IMR-90 (cell line): ENCODE data around the gene ARMC3. TPM values are rescaled to one million over a fixed set of nuclear protein-coding genes. Genes with fewer than 3 reads are reported as not detected.

Experiments
- ATAC-seq: fragments of 200-7000 bp; cut with Tn5 transposase; 2 replicates; pipeline ENCODE4 v1.9.1; 2020; ENCODE audit warnings: low read depth, mild to moderate bottlenecking, moderate library complexity
- BruUV-seq: library from RNA; stranded (reverse); fragments of 400-500 nt; replicated peaks from 2 replicates; lab custom pipeline; 2021; lab: Mats Ljungman, UMichigan
- CTCF ChIA-PET: fragments of 300-600 bp; formaldehyde crosslinking; extraction: SDS; loops from one replicate; lab custom pipeline; 2021; ENCODE audit warnings: antibody characterized with exemption; lab: Yijun Ruan, JAX
- POLR2A ChIA-PET: fragments of 300-600 bp; sonication (Branson Sonifier 250); formaldehyde crosslinking; loops from one replicate; lab custom pipeline; 2022; ENCODE audit warnings: antibody characterized with exemption; ENCODE audit not compliant: unreplicated experiment; lab: Charles Lee
- DNase-seq: peaks from one replicate; pipeline ENCODE4 v3.0.0; 2013
- H2AFZ ChIP-seq: replicated peaks from 2 replicates; pipeline ENCODE3; 2013; ENCODE audit warnings: low read length, mild to moderate bottlenecking; ENCODE audit not compliant: poor library complexity
- H2AK5ac ChIP-seq: 2 replicates; pipeline ENCODE4 v1.6.1; 2013; ENCODE audit warnings: low read depth, low read length, inconsistent platforms
- H2AK9ac ChIP-seq: replicated peaks from 2 replicates; pipeline ENCODE3; 2013; ENCODE audit warnings: mild to moderate bottlenecking, low read depth, low read length, moderate library complexity; ENCODE audit not compliant: poor library complexity
- H2BK120ac ChIP-seq: 2 replicates; pipeline ENCODE4 v1.6.1; 2013; ENCODE audit warnings: low read depth, low read length, inconsistent platforms
- H2BK15ac ChIP-seq: 3 replicates; pipeline ENCODE4 v1.6.1; 2013; ENCODE audit warnings: low read depth, low read length, inconsistent platforms
- H2BK20ac ChIP-seq: 2 replicates; pipeline ENCODE4 v1.6.1; 2013; ENCODE audit warnings: low read depth, mild to moderate bottlenecking, inconsistent platforms, low read length, moderate library complexity
- H2BK5ac ChIP-seq: 2 replicates; pipeline ENCODE4 v1.6.1; 2013; ENCODE audit warnings: mild to moderate bottlenecking, low read depth, low read length, inconsistent platforms; ENCODE audit not compliant: poor library complexity, severe bottlenecking
- H3K14ac ChIP-seq: replicated peaks from 2 replicates; pipeline ENCODE4 v1.6.1; 2013; ENCODE audit warnings: low read depth, low read length, inconsistent platforms
- H3K18ac ChIP-seq: 2 replicates; pipeline ENCODE4 v1.6.1; 2013; ENCODE audit warnings: low read depth, low read length, control low read depth
- H3K23ac ChIP-seq: 2 replicates; pipeline ENCODE4 v1.6.1; 2013; ENCODE audit warnings: low read depth, low read length, inconsistent platforms
- H3K27ac ChIP-seq: 2 replicates; pipeline ENCODE4 v1.5.1; 2013; ENCODE audit warnings: mild to moderate bottlenecking, control low read depth, low read length; ENCODE audit not compliant: insufficient read depth
- H3K27me3 ChIP-seq: 2 replicates; pipeline ENCODE4 v1.6.1; 2013; ENCODE audit warnings: low read length; ENCODE audit not compliant: control insufficient read depth, insufficient read depth
- H3K36me3 ChIP-seq: 2 replicates; pipeline ENCODE4 v1.6.1; 2013; ENCODE audit warnings: low read length, mixed read lengths; ENCODE audit not compliant: control insufficient read depth, insufficient read depth
- H3K4ac ChIP-seq: 2 replicates; pipeline ENCODE4 v1.6.1; 2013; ENCODE audit warnings: low read depth, low read length, inconsistent platforms
- H3K4me1 ChIP-seq: 2 replicates; pipeline ENCODE4 v1.6.1; 2013; ENCODE audit warnings: low read length, mixed read lengths; ENCODE audit not compliant: control insufficient read depth, insufficient read depth
- H3K4me2 ChIP-seq: 2 replicates; pipeline ENCODE4 v1.6.1; 2013; ENCODE audit warnings: low read depth, mild to moderate bottlenecking, control low read depth, low read length, moderate library complexity
- H3K4me3 ChIP-seq: 2 replicates; pipeline ENCODE4 v1.5.1; 2013; ENCODE audit warnings: low read depth, mild to moderate bottlenecking, control low read depth, low read length, moderate library complexity; ENCODE audit not compliant: insufficient read depth
- H3K56ac ChIP-seq: 2 replicates; pipeline ENCODE4 v1.6.1; 2013; ENCODE audit warnings: low read length, inconsistent platforms; ENCODE audit not compliant: insufficient read depth; ENCODE audit errors: extremely low read depth
- H3K79me1 ChIP-seq, 2 experiments: 2 replicates each; pipeline ENCODE4 v1.6.1; 2013; ENCODE audit warnings: low read length in 2 of 2, inconsistent platforms in 1 of 2, low read depth in 1 of 2
- H3K9ac ChIP-seq: 2 replicates; pipeline ENCODE4 v1.6.1; 2013; ENCODE audit warnings: low read depth, low read length, control low read depth
- H3K9me1 ChIP-seq: 2 replicates; pipeline ENCODE4 v1.6.1; 2013; ENCODE audit warnings: low read length, inconsistent platforms; ENCODE audit not compliant: insufficient read depth
- H3K9me3 ChIP-seq: 2 replicates; pipeline ENCODE4 v1.6.1; 2013; ENCODE audit warnings: low read length; ENCODE audit not compliant: control insufficient read depth, insufficient read depth
- H4K20me1 ChIP-seq: 2 replicates; pipeline ENCODE4 v1.6.1; 2013; ENCODE audit warnings: low read length, inconsistent platforms; ENCODE audit not compliant: insufficient read depth
- H4K5ac ChIP-seq: 2 replicates; pipeline ENCODE4 v1.6.1; 2013; ENCODE audit warnings: mild to moderate bottlenecking, low read depth, low read length, control low read depth
- H4K8ac ChIP-seq, 2 experiments: 2 replicates each; pipeline ENCODE4 v1.6.1; 2013; ENCODE audit warnings: low read depth in 2 of 2, low read length in 2 of 2, control low read depth in 1 of 2, inconsistent platforms in 1 of 2
- H4K91ac ChIP-seq: 2 replicates; pipeline ENCODE4 v1.6.1; 2013; ENCODE audit warnings: low read depth, low read length, inconsistent platforms; ENCODE audit not compliant: insufficient read depth
- BHLHE40 ChIP-seq: fragments of 150-350 bp; IDR thresholded peaks from 2 replicates; pipeline ENCODE4 v1.6.1; 2016; ENCODE audit warnings: mild to moderate bottlenecking, low read depth, low read length
- CHD1 ChIP-seq: IDR thresholded peaks from 2 replicates; pipeline ENCODE4 v1.6.1; 2012; ENCODE audit warnings: low read depth, low read length, improper control_type of control experiment
- CTCF ChIP-seq: conservative IDR thresholded peaks from 2 replicates; pipeline ENCODE4 v1.5.1; 2012; ENCODE audit warnings: mild to moderate bottlenecking, low read depth, low read length, improper control_type of control experiment
- FOS ChIP-seq: fragments of 150-350 bp; IDR thresholded peaks from 2 replicates; pipeline ENCODE4 v1.6.1; 2016; ENCODE audit warnings: low read depth, low read length
- MAFK ChIP-seq: IDR thresholded peaks from 2 replicates; pipeline ENCODE4 v1.6.1; 2012; ENCODE audit warnings: low read depth, low read length, improper control_type of control experiment
- MAZ ChIP-seq: IDR thresholded peaks from 2 replicates; pipeline ENCODE4 v1.6.1; 2012; ENCODE audit warnings: low read depth, mild to moderate bottlenecking, low read length, improper control_type of control experiment, moderate library complexity, borderline replicate concordance
- MXI1 ChIP-seq: IDR thresholded peaks from 2 replicates; pipeline ENCODE4 v1.6.1; 2012; ENCODE audit warnings: low read depth, mild to moderate bottlenecking, low read length, moderate library complexity, borderline replicate concordance
- RAD21 ChIP-seq: IDR thresholded peaks from 2 replicates; pipeline ENCODE4 v1.6.1; 2012; ENCODE audit warnings: low read length, improper control_type of control experiment
- RCOR1 ChIP-seq: IDR thresholded peaks from 2 replicates; pipeline ENCODE4 v1.6.1; 2012; ENCODE audit warnings: mild to moderate bottlenecking, low read length, improper control_type of control experiment; ENCODE audit not compliant: insufficient replicate concordance
- RFX5 ChIP-seq: IDR thresholded peaks from 2 replicates; pipeline ENCODE4 v1.8.0; 2012; ENCODE audit warnings: low read depth, mild to moderate bottlenecking, low read length, moderate library complexity
- SMC3 ChIP-seq: fragments of 150-350 bp; IDR thresholded peaks from 2 replicates; pipeline ENCODE4 v1.6.1; 2016; ENCODE audit warnings: low read depth, mild to moderate bottlenecking, antibody characterized with exemption, low read length, moderate library complexity
- whole genome bisulfite sequencing, 2 experiments: methylation state at CpG; one replicate each; pipeline versions ENCODE4 v1.1.5 to v1.1.7; 2013; ENCODE audit warnings: missing lambda C conversion rate in 2 of 2; ENCODE audit not compliant: insufficient read length in 1 of 2; ENCODE audit errors: extremely low coverage in 2 of 2; 5-methylcytosine and 5-hydroxymethylcytosine counted together
- dilution Hi-C: fragments of 300-500 bp; cut with HindIII; formaldehyde crosslinking; loops from one replicate; pipeline ENCODE4 v1.14.3; 2018; ENCODE audit warnings: low sequenced_read_pairs; ENCODE audit not compliant: unreplicated experiment
- in situ Hi-C: fragments of 300-500 bp; cut with MboI; formaldehyde crosslinking; loops from 3 replicates; pipeline ENCODE4 v1.14.3; 2019; ENCODE audit warnings: low sequenced_read_pairs, inconsistent platforms, mixed read lengths
- intact Hi-C: fragments of 100-400 bp; cut with micrococcal nuclease; formaldehyde crosslinking; loops from 2 replicates; pipeline ENCODE4 v1.10.0; 2022
- polyA plus RNA-seq, 3 experiments: library from polyadenylated mRNA; depleted of rRNA; stranded (reverse); fragments of >200 nt; gene quantifications; 2 replicates each; pipeline ENCODE4 v1.2.3, GENCODE V29; 2012; ENCODE audit warnings: low replicate concordance in 1 of 3
- total RNA-seq: library from RNA; depleted of rRNA; stranded (reverse); fragments of >200 nt; gene quantifications from 2 replicates; pipeline ENCODE4 v1.2.3, GENCODE V29; 2012

Gene ARMC3
- total and polyA plus RNA-seq, 2 of the 4 experiments (the other 2 are of a cell fraction): not detected

- Histone ChIP-seq H2AK5ac (no peak overlapping the region), H3K14ac (no peak overlapping the region), H3K4me1 (no peaks in the 10 kb centered on the region), H3K9ac (no peak overlapping the region), H2BK20ac (no peak overlapping the region), H3K18ac (no peak overlapping the region), H2AK9ac (no peak overlapping the region), H3K56ac (no peak overlapping the region), H3K23ac (no peak overlapping the region), H4K5ac (no peak overlapping the region), H3K36me3 (no peaks in the 10 kb centered on the region), H3K4me2 (no peak overlapping the region), H3K27ac (no peak overlapping the region), H2AFZ (no peak overlapping the region), H3K27me3 (peaks cover 10% of the 10 kb centered on the region), H3K9me3 (no peaks in the 10 kb centered on the region), H3K79me1 (no peaks in the 10 kb centered on the region), H3K9me1 (no peaks in the 10 kb centered on the region), H2BK5ac (no peak overlapping the region), H4K8ac (no peak overlapping the region), H4K91ac (no peak overlapping the region), H3K4me3 (no peak overlapping the region), H4K20me1 (no peaks in the 10 kb centered on the region; the same call in 1 of the 2 replicates), H2BK15ac (no peak overlapping the region), H2BK120ac (no peak overlapping the region), H3K4ac (no peak overlapping the region)
- ATAC-seq: no peak
- DNase-seq: no peak
- intact Hi-C loops (no loop called here), in situ Hi-C loops (loop anchor here (25.0 kb wide), 1 partner anchor 1511 kb away; no protein-coding TSS in a partner anchor), dilution Hi-C loops (no loop called here)
- ChIA-PET POLR2A (no interaction called here), CTCF (no interaction called here)
- no TSS peak for BruUV-seq
- WGBS, 2 experiments: 79% methylated on average over 5 of the region's 12 CpGs; no CpG with 5 or more reads in 1 of the 2 experiments
- TF ChIP-seq MXI1: no peak
- TF ChIP-seq FOS: no peak
- TF ChIP-seq RAD21: no peak
- TF ChIP-seq CTCF: no peak
- TF ChIP-seq MAZ: no peak
- TF ChIP-seq RCOR1: no peak
- no peak for TF ChIP-seq RFX5
- TF ChIP-seq CHD1: no peak
- no peak for TF ChIP-seq BHLHE40
- TF ChIP-seq SMC3: no peak
- TF ChIP-seq MAFK: no peak
These were observed 70.2 kb downstream of the ARMC3 start for GRCh38 chr10:22998091-22998490.
